NCI-H2196 treated with DMSO at 0.1 percent for 48 hours (cell line): ENCODE data around the gene TRIM29.
"Not testable (repeated sequence)": the region's sequence is repeated elsewhere in the genome, so short reads cannot be mapped to it uniquely, and the experiment has no call there.

Source experiments
- DNase-seq: peaks from one replicate; lab custom pipeline; 2025; ENCODE audit not compliant: unreplicated experiment; lab: John Stamatoyannopoulos, UW

The TRIM29 gene, protein sequence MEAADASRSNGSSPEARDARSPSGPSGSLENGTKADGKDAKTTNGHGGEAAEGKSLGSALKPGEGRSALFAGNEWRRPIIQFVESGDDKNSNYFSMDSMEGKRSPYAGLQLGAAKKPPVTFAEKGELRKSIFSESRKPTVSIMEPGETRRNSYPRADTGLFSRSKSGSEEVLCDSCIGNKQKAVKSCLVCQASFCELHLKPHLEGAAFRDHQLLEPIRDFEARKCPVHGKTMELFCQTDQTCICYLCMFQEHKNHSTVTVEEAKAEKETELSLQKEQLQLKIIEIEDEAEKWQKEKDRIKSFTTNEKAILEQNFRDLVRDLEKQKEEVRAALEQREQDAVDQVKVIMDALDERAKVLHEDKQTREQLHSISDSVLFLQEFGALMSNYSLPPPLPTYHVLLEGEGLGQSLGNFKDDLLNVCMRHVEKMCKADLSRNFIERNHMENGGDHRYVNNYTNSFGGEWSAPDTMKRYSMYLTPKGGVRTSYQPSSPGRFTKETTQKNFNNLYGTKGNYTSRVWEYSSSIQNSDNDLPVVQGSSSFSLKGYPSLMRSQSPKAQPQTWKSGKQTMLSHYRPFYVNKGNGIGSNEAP

DNA sequence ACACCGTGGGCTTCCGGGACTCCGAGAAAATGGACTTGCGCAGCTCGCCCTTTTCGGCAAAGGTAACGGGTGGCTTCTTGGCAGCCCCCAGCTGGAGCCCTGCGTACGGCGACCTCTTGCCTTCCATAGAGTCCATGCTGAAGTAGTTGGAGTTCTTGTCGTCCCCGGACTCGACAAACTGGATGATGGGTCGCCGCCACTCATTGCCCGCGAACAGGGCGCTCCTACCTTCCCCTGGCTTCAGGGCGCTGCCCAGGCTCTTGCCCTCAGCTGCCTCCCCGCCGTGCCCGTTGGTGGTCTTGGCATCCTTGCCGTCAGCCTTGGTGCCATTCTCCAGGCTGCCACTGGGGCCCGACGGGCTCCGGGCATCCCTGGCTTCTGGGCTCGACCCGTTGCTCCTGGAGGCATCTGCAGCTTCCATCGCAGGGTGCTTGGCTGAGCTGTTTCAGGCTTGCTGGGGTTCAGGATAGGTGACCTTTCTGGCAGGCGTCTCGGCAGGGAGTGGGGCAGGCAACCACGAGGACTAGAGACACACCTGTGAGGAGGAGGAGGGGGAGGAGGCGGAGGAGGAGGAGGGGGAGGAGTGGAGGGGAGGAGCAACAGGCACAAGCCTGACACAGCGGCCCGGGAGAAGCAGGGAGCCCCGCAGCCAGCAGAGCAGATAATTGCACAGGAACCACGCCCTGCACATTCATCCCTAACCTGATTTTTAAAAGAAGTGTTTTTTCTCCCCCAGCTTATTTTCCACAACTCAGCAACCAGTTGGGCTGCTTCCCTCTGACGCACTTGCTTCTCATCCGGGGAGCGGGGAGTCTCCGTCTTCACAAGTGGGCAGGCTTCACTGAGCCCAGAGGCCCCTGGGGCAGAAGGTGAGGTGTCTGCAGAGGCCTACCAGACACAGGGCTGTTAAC lies at the start of gene TRIM29:
Gene TRIM29 (minus strand): TSS at position 503 of the 911 bp plus-strand sequence. CDS start 82 bp downstream, at position 421.
- no peak for DNase-seq

DNA sequence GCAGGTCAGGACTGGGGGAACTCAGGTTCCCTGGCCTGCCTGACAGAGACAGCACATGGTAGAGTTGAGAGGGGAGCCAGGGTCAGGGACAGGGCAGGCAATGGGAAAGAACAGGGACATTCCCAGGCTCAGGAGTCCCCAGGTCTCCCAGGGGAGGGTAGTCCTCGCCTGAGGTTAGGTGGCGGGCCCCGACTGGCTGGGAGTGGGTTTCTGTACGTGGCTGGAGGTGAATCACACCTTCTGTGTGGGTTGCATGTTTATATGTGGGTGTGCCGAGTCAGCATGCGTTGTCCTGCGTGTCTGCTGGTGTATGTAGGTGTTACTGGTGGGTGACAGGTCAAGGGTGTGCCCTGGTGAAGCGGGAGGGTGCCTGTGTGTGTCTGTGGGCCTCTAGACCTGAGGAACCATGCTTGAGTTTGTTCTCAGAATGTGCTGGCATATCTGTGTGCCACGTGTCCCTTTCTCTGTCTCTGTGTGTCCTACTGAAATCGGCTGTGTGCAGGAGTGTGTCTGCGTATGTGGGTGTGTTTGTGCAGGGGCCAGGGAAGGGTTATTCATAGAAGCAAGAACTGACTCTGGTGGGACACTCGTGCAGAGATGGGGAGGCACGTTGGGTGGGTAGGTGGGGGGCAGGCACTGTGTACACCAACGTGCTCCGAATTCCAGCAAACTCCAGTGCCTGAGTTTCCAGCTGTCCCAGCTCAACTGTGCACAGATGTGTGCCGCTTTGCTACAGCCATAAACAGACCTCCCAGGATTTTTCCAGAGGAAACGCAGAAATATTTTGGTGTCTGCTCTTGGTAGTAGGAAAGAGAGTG lies 49.1 kb upstream of the TRIM29 start:
- no peak for DNase-seq

DNA sequence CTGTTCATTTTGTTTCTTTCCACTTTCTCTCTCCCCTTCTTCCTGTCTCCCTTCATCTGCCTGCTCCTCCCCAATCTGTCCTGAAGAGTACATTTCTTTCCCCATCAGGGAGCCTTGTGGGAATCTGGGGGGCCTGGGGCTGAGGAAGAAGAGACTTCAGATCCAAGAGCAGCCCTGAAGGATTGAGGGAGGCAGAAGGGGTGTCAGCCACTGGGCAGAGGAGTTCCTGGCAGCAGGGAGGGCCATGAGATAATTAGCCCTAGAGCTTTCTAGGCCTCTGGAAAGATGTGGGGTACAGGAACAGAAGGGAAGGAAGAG lies 48.5 kb upstream of the TRIM29 start:
- no peak for DNase-seq

DNA sequence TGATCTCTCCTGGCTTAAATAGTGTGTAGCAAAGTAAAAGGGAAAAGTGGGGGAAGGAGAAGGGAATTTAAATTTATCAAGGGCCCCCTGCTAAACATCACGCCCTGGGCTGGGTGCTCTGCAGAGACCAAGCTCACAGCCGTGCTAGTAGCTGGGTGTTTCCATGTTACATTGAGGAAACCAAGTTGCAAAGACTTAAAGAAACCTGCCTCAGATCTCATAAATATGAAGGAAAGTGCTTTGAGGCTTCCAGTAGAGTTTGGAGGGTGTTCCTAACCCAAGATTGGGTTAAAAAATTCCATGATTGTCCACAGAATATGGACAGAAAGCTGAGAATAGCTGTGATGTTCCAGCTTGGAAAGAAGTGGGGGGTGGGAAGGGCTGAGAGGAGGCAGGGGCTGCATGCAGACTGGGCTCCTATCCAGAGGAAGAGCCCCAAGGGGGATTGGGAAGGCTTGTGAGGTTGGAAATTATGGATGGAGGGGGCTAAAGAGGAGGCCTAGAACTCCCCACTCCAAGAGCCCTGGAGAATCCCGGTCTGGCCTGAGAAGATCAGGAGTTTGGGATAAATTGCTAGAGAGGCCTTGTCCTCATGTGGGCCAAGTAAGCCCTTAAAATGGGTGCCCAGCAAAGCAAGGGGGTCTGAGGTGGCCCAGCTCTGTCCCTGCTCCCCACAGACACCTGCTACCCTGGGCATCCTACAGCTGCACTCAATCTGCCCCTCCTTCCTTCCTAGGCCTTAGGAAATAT lies 48.0 kb upstream of the TRIM29 start:
- no peak for DNase-seq

DNA sequence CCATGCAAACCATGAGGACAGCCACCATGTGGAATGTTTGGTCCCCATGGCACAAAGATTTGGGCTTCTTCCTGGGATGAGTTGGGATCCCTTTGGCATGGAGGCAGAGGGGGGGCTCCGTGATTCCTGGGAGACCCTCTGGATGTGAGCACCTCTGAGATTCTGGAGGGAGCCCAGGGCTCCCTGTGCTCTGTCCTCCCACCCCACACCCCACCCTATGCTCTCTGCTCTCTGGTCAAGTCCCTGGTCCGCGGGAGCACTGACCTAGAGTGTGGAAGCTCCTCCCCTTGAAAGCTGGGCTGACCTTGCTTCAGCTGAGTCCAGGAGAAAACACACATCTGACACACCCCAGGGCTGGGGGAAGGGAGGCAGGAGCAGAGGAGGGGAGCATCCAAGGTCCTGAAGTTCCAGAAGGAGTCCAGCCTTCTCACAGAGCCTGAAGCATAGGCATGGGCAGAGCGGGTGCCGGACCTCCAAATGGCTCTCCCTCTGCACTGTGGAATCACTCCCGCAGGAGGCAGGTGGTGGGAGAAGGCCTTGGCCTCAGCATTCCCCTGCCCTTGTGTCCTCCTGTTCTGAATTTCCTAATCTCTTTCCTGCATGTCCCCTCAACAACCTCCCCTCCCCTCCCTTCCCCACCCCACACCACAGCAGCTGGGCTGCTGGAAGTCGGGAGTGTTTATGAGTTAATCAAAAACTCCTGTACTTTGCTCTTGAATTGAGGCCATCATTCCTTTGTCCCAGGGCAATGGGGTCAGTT lies 47.2 kb upstream of the TRIM29 start:
- DNase-seq = no peak

DNA sequence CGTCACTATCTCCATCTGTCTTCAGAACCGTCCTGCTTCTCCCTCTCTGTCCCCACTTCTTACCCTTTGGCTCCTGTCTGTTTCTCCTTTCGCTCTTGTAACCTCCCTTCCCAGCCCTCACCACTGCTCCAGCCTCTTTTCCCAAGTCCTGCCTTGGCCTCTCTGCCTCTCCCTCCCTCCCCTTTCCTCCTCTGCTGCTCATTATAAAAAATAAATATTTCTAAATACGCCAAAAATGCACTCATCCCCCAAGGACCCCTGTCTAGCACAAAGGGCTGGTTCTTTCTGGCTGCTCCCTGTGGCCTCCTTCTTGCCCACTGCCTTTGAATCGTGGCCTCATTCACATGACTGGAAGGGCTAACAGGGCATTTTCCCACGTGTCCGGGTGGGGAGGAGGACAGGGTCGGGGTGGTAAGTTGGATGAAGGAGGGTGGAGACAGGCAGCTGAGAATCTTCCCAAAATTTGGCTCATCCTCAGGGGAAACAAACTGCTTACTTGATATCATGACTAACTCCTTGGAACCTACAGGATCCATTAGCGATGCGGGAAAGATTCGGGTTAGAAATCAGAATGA lies 46.5 kb upstream of the TRIM29 start:
- no peak for DNase-seq

DNA sequence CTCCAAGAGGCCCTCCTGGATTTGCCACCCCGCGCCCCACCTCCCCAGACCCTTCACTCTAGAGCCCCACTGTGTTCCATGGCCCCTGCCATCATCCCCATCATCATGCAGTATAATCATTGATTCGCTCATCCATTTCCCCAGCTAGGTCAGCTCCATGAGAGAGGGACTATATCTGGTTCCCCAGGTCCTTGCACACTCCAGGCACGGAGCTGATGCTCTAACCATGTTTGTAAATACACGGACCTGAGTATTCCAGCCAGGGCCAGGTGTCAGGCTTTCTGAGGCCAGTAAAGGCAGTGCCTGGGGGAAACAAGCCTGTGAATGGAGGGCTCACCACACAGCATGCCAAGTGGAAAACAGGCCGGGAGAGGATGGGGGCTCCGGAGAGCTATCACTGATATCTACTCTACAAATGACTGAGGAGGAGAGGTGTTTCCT lies 45.8 kb upstream of the TRIM29 start:
- DNase-seq = no peak

DNA sequence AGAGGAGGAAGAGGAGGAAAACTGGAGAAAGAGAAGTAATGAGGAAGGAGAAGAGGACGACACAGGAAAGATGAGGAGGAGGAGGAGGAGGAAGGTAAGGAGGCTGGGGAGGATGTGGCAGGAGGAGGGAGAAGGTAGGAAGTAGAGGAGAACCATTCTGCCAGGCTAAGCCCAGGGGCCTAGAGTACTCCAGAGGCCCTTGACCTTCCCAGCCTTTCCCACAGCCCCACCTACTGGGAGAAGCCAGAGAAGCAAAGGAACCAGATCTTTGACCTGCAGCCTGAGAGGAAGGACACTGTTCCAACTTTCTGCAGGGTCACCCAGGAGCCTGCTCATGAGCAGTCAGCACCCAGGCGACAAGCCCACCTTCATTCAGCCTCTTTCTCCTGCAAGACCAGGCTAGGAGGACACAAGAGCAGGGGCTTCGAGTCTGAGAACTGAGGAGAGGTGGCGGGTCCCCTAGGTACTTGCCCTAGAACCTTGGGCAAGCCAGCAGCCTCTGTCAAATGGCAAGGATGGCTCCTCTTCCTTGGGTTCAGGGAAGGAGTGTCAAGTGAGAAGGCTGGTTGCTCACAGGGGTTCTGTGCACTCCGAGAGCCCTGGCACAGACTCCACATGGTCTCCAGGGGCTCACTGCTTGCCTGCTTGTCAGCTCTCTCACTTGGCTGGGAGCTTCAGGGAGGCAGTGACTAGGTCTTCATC lies 45.0 kb upstream of the TRIM29 start:
- DNase-seq = peak; percentile 19

DNA sequence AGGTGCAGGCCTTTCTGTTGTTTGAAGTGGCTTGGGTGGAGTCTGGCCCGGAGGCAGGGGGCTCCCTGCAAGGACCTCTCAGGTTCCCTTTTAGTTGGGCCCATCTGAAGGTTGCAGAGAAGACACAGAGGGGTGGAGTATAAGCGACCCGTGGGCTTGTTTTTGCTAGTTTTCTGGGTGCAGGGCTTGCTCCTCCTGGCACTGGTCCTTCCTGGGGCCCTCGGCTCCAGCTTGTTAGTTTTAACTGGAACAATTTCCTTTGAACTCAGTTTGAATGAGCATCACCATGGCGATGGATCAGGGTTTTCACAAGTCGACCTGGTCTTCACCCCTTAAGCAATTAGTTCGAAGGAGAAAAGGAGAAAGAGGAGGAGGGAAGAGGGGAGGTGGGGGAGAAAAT lies 44.5 kb upstream of the TRIM29 start:
- no peak for DNase-seq

DNA sequence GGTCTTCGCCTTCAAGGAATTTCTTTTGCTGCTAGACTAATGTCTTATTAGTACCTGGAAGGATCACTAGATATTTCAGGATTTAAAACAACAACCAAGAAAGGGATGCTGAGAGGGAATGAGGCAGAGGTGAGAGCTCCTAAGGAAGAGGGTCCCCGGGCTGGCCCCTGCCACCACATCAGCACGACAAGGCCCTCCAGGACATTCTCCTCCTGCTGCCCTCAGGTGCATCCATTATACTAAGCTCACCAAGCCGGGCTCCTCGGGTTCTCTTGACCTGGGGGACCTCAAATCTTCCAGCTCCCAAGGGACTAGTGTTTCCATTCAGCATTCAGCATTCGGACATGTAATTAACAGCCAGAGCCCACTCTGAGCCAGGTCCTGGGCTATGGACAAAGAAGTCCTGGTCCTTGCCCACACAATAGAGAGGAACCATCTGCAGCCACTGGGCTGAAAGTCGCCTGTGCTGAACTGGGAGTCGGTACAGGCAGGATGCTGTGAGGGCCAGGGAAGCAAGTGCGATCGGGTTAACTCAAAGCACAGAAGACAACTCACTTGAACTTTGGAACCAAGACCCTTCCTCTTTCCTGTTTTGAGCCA lies 43.6 kb upstream of the TRIM29 start:
- DNase-seq = no peak

DNA sequence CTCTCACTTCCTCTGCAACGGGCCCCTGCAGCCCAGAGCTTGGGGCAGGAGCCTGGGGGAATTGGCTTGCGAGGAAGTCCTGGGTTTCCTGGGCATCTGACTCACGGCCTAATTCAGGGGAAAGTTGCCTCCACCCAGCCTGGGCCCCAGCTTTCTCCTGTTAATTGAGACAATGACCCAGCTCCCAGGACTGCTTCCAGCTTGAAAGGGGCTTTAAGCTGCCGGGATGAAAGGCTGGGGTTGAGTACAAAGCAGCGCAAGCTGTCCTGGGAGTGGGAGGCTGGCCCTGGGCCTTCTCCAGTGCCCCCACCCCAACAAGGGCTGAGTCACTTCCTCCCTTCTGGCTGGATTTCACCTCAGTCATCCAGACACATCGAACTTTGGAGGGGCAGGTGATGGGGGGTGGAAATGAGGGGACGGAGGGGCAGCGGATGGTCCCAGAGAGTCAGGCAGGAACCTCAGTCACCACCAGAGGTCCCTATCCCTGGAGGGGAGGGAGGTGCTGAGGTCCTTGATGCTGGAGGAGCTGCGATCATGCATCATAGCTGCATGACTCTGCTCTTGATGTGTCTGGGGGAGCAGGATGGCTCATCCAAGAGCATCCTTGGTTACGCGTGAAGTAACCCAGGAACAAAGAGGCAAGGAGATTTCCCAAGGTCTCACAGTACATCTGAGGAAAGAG lies 42.8 kb upstream of the TRIM29 start:
- DNase-seq = no peak

DNA sequence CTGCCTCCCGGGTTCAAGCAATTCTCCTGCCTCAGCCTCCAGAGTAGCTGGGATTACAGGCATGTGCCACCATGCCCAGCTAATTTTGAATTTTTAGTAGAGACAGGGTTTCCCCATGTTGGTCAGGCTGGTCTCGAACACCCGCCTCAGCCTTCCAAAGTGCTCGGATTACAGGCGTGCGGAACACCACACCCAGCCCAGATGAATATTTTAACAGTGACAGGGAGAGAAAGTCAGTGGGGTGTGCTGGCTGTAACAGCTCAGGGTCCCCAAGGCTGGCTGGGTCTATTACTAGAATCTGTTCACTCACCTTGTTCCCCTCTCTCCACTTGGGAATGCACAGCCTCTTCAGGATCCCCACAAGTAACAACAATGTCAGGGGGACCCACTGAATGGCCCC lies 42.1 kb upstream of the TRIM29 start:
- not testable (repeated sequence) for DNase-seq

DNA sequence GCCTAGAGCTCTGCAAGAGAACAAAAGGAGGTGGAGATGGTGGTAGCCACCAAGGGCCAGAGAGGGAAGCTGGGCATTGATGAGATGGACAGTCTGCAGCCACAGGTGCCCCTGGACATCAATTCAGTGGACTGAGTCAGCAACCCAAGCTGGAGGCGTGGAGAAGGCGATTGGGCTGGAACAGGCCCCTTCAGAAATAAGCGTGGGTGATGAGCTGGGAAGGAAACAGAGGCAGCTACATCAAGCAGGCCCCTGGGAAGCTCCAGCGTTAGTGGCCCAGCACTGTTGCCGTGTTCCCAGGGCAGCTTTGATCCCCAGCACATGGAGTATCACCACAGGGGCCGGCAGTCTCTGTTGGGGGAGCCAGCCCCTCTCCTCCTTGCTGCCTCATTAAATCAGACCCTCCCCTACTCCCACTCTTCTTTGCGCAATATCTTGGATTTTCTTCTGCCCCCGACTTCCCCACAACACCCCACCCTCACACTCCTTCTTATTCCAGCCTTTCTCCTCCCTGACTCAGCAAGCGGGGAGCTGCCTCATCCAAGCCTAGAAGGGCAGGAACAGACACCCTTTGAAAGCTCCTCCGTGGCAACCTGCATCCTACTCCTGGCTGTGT lies 41.3 kb upstream of the TRIM29 start:
- no peak for DNase-seq

DNA sequence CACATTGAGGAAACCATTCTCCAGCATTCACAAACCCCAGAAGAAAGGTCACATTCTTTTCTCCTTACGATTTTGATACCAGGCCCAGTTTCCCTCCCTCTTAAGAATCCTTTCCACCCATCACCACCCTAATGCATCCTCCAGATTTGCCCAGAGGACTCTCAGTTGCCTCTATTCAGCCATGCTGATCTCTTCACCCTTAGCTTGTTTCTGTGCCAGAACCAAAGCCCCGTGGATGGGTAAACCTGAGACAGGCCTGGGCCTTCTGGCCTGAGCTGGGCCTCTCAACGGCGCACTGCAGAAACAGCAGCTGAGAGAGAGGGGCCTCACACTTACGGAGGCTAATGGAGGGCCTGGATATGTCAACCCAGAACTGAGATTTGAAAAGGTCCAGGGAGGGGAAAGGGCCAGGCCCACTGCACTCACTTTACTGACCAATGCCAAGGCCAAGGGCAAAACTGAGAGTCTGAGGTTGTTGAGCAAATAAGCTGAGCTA lies 40.7 kb upstream of the TRIM29 start:
- DNase-seq = no peak

DNA sequence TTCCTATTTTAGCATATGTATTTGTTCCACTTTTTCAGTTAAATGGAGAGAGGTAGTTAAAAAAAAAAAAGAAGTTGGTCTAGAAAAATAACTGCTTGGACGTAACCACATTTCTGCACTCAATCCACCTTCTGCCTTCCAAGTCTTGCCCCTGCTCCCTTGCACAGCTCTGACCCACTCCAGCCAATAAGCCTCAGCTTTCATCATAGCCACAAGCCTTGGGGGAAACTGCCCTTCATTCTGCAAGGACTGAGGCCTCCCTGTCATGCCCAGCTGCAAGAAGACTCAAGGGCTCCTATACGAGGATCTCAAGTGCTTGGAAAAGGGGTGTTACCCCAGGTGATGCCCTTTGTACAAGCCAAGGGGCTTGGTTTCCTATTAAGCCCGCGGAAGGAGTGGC lies 37.0 kb upstream of the TRIM29 start:
- DNase-seq = no peak

DNA sequence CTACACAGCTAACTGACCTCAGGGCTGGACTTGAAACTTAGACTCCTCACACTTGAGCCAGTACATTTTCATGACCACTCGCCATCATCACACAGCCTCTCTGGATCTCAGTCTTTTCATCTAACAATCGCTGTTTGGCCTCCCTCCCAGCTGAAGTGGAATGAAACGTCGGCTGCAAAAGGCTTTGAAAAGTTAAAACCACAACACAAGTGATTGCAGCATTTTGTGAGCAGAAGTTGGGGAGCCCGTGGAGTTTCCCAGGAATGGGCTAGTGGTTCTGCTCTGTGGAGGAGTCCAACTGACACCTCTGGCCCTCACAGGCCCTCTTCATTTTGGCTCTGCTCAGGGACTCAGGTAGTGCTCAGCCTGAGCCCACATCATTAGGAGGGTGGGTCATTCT lies 35.9 kb upstream of the TRIM29 start:
- no peak for DNase-seq
